ENCODE data around the gene AOPEP.

DNA sequence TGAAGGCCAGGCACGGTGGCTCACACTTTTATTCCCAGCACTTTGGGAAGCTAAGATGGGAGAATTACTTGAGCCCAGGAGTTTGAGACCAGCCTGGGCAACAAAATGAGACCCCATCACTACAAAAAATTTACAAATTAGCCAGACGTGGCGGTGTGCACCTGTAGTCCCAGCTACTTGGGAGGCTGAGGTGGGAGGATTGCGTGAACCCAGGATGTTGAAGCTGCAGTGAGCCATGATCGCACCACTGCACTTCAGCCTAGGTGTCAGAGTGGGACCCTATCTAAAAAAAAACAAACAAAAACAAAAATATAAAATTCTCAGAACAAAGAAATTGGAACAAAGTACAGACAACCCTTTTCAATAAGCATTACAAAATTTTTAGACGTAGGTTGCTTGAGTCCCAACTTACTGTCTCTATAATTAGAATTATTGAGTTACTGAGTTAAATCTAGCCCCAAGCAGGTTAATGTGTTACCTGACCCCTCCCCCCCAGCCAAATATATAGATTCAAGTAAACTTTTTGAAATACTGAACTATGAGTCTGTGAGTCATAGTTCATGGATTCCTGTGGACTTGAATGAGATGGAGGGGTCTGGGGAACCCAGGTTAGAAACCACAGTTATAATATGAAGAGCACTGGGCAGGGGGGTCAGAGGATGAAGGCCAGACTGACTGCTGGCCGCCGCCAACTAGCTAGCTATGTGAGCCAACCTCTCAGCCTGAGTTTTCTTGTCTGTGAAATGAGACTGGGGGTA lies 173.1 kb downstream of the AOPEP start:
- no peak for TF ChIP-seq EZH2 (IDR thresholded peaks at IDR 0.05)
- TF ChIP-seq, protein P1, sequence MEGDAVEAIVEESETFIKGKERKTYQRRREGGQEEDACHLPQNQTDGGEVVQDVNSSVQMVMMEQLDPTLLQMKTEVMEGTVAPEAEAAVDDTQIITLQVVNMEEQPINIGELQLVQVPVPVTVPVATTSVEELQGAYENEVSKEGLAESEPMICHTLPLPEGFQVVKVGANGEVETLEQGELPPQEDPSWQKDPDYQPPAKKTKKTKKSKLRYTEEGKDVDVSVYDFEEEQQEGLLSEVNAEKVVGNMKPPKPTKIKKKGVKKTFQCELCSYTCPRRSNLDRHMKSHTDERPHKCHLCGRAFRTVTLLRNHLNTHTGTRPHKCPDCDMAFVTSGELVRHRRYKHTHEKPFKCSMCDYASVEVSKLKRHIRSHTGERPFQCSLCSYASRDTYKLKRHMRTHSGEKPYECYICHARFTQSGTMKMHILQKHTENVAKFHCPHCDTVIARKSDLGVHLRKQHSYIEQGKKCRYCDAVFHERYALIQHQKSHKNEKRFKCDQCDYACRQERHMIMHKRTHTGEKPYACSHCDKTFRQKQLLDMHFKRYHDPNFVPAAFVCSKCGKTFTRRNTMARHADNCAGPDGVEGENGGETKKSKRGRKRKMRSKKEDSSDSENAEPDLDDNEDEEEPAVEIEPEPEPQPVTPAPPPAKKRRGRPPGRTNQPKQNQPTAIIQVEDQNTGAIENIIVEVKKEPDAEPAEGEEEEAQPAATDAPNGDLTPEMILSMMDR (IDR thresholded peaks at IDR 0.05), result no peak
